ENCODE measurements around the gene AP2B1. TPM values are rescaled to one million over a fixed set of nuclear protein-coding genes. Genes with fewer than 3 reads are reported as not detected.
A peak's percentile ranks its signal among the peaks of the same experiment; 100 is the strongest.

Gene AP2B1
- total RNA-seq, 1 experiment from 2014 or later, result 198 TPM

- H2AFZ ChIP-seq (ENCODE audit: low read depth, low read length, poor library complexity, severe bottlenecking), result no peak overlapping the region
- BruUV-seq (replicated peaks), result no TSS peak
- no peak overlapping the region for H3K9ac ChIP-seq (ENCODE audit: low read length)
- ChIA-PET RAD21 (ENCODE audit: low non-redundant PET in 1 of 2, low total read pairs in 2 of 2, uncharacterized antibody in 2 of 2, unreplicated experiment in 2 of 2) (interaction anchor here in 1 of 2 experiments (0.6 kb wide), 1 partner anchor 134 kb away, joined by 5 read pairs; no protein-coding TSS in a partner anchor), POLR2A (no interaction called here), CTCF (interaction anchor here (1.0 kb wide), 1 partner anchor 195 kb away, joined by 4 read pairs; no protein-coding TSS in a partner anchor)
- 0 out of 2 replicates have a peak, but pooled peaks have one; percentile 8 for TF ChIP-seq ZFX (IDR thresholded peaks at IDR 0.05)
- no peak for TF ChIP-seq POLR2A (IDR thresholded peaks at IDR 0.05; ENCODE audit: borderline replicate concordance, extremely low read depth, insufficient read depth, insufficient read length)
- H3K4me3 ChIP-seq (replicated peaks in 1 of 2; ENCODE audit: low read depth in 1 of 2, low read length in 2 of 2), result no peak overlapping the region
- intact Hi-C loops (cut with micrococcal nuclease), result loop anchor here (5.0 to 10.0 kb wide), 5 partner anchors 437 to 1324 kb away; no protein-coding TSS in a partner anchor
- no peaks in the 10 kb centered on the region for H3K9me2 ChIP-seq (ENCODE audit: insufficient read depth)
- no peaks in the 10 kb centered on the region for H3K79me2 ChIP-seq (ENCODE audit: insufficient read depth, low read length)
- H3K4me2 ChIP-seq (ENCODE audit: low read length), result no peak overlapping the region
- H3K27me3 ChIP-seq (ENCODE audit: insufficient read depth, low read length), result peaks cover 4% of the 10 kb centered on the region; the same call in 1 of the 2 replicates
- no peak for DNase-seq (ENCODE audit: low read depth, low spot score)
- no peak overlapping the region for H3K27ac ChIP-seq (ENCODE audit: low read depth, low read length)
- H3K4me1 ChIP-seq (ENCODE audit: control insufficient read depth in 1 of 2, insufficient read depth in 2 of 2, low read length in 2 of 2), result no peaks in the 10 kb centered on the region
- no peak for ATAC-seq
- H3K9me3 ChIP-seq (ENCODE audit: control insufficient read depth in 1 of 2, insufficient read depth in 1 of 2, low read depth in 1 of 2, low read length in 2 of 2), result no peaks in the 10 kb centered on the region
- no peaks in the 10 kb centered on the region for H3K36me3 ChIP-seq (ENCODE audit: control insufficient read depth in 1 of 2, insufficient read depth in 2 of 2, low read length in 2 of 2)
- no peaks in the 10 kb centered on the region for H4K20me1 ChIP-seq (ENCODE audit: insufficient read depth)
Observed at GRCh38 chr17:35748979-35749378, 161.9 kb downstream of the AP2B1 start.

GRCh38 chr17:35749560-35750412 is 162.7 kb downstream of the AP2B1 start:
- Histone ChIP-seq H2AFZ (ENCODE audit: low read depth, low read length, poor library complexity, severe bottlenecking) (no peak overlapping the region), H3K4me3 (replicated peaks in 1 of 2; ENCODE audit: low read depth in 1 of 2, low read length in 2 of 2) (no peak overlapping the region), H3K36me3 (ENCODE audit: control insufficient read depth in 1 of 2, insufficient read depth in 2 of 2, low read length in 2 of 2) (no peaks in the 10 kb centered on the region), H3K9ac (ENCODE audit: low read length) (no peak overlapping the region), H3K9me3 (ENCODE audit: control insufficient read depth in 1 of 2, insufficient read depth in 1 of 2, low read depth in 1 of 2, low read length in 2 of 2) (no peaks in the 10 kb centered on the region), H3K27me3 (ENCODE audit: insufficient read depth, low read length) (peaks cover 4% of the 10 kb centered on the region; the same call in 1 of the 2 replicates), H3K79me2 (ENCODE audit: insufficient read depth, low read length) (no peaks in the 10 kb centered on the region), H3K4me1 (ENCODE audit: control insufficient read depth in 1 of 2, insufficient read depth in 2 of 2, low read length in 2 of 2) (no peaks in the 10 kb centered on the region), H3K9me2 (ENCODE audit: insufficient read depth) (no peaks in the 10 kb centered on the region), H4K20me1 (ENCODE audit: insufficient read depth) (no peaks in the 10 kb centered on the region), H3K4me2 (ENCODE audit: low read length) (no peak overlapping the region), H3K27ac (ENCODE audit: low read depth, low read length) (no peak overlapping the region)
- intact Hi-C loops (cut with micrococcal nuclease), result loop anchor here (5.0 to 10.0 kb wide), 5 partner anchors 437 to 1325 kb away; no protein-coding TSS in a partner anchor
- ChIA-PET RAD21 (ENCODE audit: low non-redundant PET in 1 of 2, low total read pairs in 2 of 2, uncharacterized antibody in 2 of 2, unreplicated experiment in 2 of 2) (no interaction called here), POLR2A (interaction anchor here (0.5 kb wide), 1 partner anchor 83 kb away, joined by 5 read pairs; no protein-coding TSS in a partner anchor), CTCF (interaction anchor here (1.0 to 1.5 kb wide), 2 partner anchors 14 to 196 kb away, joined by 3 to 4 read pairs; no protein-coding TSS in a partner anchor)
- no TSS peak for BruUV-seq (replicated peaks)
- DNase-seq (ENCODE audit: low read depth, low spot score), result no peak
- ATAC-seq, result no peak
- TF ChIP-seq ZBTB33 (IDR thresholded peaks at IDR 0.05; ENCODE audit: extremely low read depth, insufficient replicate concordance, low read length) (no peak), SIN3A (IDR thresholded peaks at IDR 0.05; ENCODE audit: low read depth) (no peak), MAX (IDR thresholded peaks at IDR 0.05) (no peak), SP1 (IDR thresholded peaks at IDR 0.05; ENCODE audit: low read depth) (no peak), POLR2A (IDR thresholded peaks at IDR 0.05; ENCODE audit: borderline replicate concordance, extremely low read depth, insufficient read depth, insufficient read length) (no peak), ELF1 (IDR thresholded peaks at IDR 0.05; ENCODE audit: borderline replicate concordance, low read depth) (no peak), FOSL1 (IDR thresholded peaks at IDR 0.05; ENCODE audit: low read depth) (no peak), REST (IDR thresholded peaks at IDR 0.05; ENCODE audit: low read depth) (no peak), ZNF274 (IDR thresholded peaks at IDR 0.05; ENCODE audit: low read depth, low read length) (no peak), ZFX (IDR thresholded peaks at IDR 0.05) (no peak), TCF7L2 (IDR thresholded peaks at IDR 0.05; ENCODE audit: borderline replicate concordance, extremely low read depth, insufficient read depth, insufficient read length) (no peak)
